WTC11 (cell line): ENCODE data around the gene RPL29. TPM values are rescaled to one million over a fixed set of nuclear protein-coding genes. Genes with fewer than 3 reads are reported as not detected.

Source experiments
- ATAC-seq: fragments of 200-7000 bp; cut with Tn5 transposase; 2 replicates; pipeline ENCODE4 v1.10.0; 2021; ENCODE audit warnings: mild to moderate bottlenecking, moderate library complexity
- CTCF ChIA-PET: fragments of 300-600 bp; sonication (Branson Sonifier 250); formaldehyde crosslinking; loops from one replicate; lab custom pipeline; 2021; ENCODE audit warnings: antibody characterized with exemption; lab: Charles Lee
- POLR2A ChIA-PET: fragments of 350-600 bp; sonication (Branson Sonifier 250); formaldehyde crosslinking; loops from one replicate; lab custom pipeline; 2021; ENCODE audit warnings: antibody characterized with exemption; lab: Charles Lee
- DNase-seq: peaks from one replicate; pipeline ENCODE4 v3.0.0; 2021; ENCODE audit warnings: low spot score
- H3K27ac Mint-ChIP-seq: 2 replicates; pipeline ENCODE4 v1.8.0; 2021; ENCODE audit warnings: mixed read lengths
- H3K27me3 Mint-ChIP-seq: 2 replicates; pipeline ENCODE4 v1.8.0; 2021; ENCODE audit warnings: low read depth, mild to moderate bottlenecking, moderate library complexity, mixed read lengths
- H3K36me3 Mint-ChIP-seq: 2 replicates; pipeline ENCODE4 v1.8.0; 2021; ENCODE audit warnings: mixed read lengths
- H3K4me1 Mint-ChIP-seq: 2 replicates; pipeline ENCODE4 v1.8.0; 2022; ENCODE audit warnings: mixed read lengths
- H3K4me3 Mint-ChIP-seq: 2 replicates; pipeline ENCODE4 v1.8.0; 2021; ENCODE audit warnings: mild to moderate bottlenecking, moderate library complexity, mixed read lengths
- H3K9me3 Mint-ChIP-seq: 2 replicates; pipeline ENCODE4 v1.8.0; 2021; ENCODE audit warnings: mixed read lengths
- AR ChIP-seq: fragments of 250-450 bp; sonication (Bioruptor Pico); IDR thresholded peaks from 2 replicates; pipeline ENCODE4 v1.9.0; 2021; ENCODE audit warnings: mild to moderate bottlenecking
- ARID4B ChIP-seq: sonication (generic); formaldehyde crosslinking; IDR thresholded peaks from 2 replicates; pipeline ENCODE4 v1.8.0; 2023; ENCODE audit warnings: missing genetic modification reagents, mild to moderate bottlenecking, borderline replicate concordance
- ATF3 ChIP-seq: sonication (generic); formaldehyde crosslinking; conservative IDR thresholded peaks from 2 replicates; pipeline ENCODE4 v1.8.1; 2022; ENCODE audit warnings: mild to moderate bottlenecking, missing genetic modification reagents
- CBFB ChIP-seq: sonication (generic); formaldehyde crosslinking; IDR thresholded peaks from 2 replicates; pipeline ENCODE4 v1.8.1; 2022; ENCODE audit warnings: mild to moderate bottlenecking, low read depth, missing genetic modification reagents
- GRHL2 ChIP-seq: fragments of 250-450 bp; sonication (Bioruptor Pico); IDR thresholded peaks from 2 replicates; pipeline ENCODE4 v1.8.0; 2022; ENCODE audit warnings: mild to moderate bottlenecking, moderate library complexity; ENCODE audit not compliant: insufficient replicate concordance, severe bottlenecking
- HMGA2 ChIP-seq: fragments of 250-450 bp; sonication (Bioruptor Pico); IDR thresholded peaks from 2 replicates; pipeline ENCODE4 v1.4.0; 2021; ENCODE audit warnings: mild to moderate bottlenecking, moderate library complexity
- JAZF1 ChIP-seq: fragments of 250-450 bp; sonication (Bioruptor Pico); IDR thresholded peaks from 2 replicates; pipeline ENCODE4 v1.9.0; 2021; ENCODE audit warnings: moderate library complexity, mild to moderate bottlenecking, inconsistent platforms
- MXD4 ChIP-seq: fragments of 250-450 bp; sonication (Bioruptor Pico); IDR thresholded peaks from 2 replicates; pipeline ENCODE4 v1.8.0; 2021; ENCODE audit warnings: mild to moderate bottlenecking, moderate library complexity, borderline replicate concordance
- NR1H2 ChIP-seq: sonication (generic); formaldehyde crosslinking; IDR thresholded peaks from 2 replicates; pipeline ENCODE4 v1.9.0; 2021; ENCODE audit warnings: mild to moderate bottlenecking, moderate library complexity, missing genetic modification reagents
- SMAD3 ChIP-seq: sonication (generic); formaldehyde crosslinking; IDR thresholded peaks from 2 replicates; pipeline ENCODE4 v1.8.0; 2022; ENCODE audit warnings: missing genetic modification reagents, mild to moderate bottlenecking, borderline replicate concordance
- SP1 ChIP-seq: sonication (generic); formaldehyde crosslinking; conservative IDR thresholded peaks from 2 replicates; pipeline ENCODE4 v1.8.1; 2022; ENCODE audit warnings: missing genetic modification reagents
- TEAD1 ChIP-seq: sonication (generic); formaldehyde crosslinking; IDR thresholded peaks from 2 replicates; pipeline ENCODE4 v1.8.0; 2022; ENCODE audit warnings: mild to moderate bottlenecking, missing genetic modification reagents
- ZNF263 ChIP-seq: sonication (generic); formaldehyde crosslinking; IDR thresholded peaks from 2 replicates; pipeline ENCODE4 v1.8.1; 2022; ENCODE audit warnings: low read depth, mild to moderate bottlenecking, moderate library complexity, missing genetic modification reagents
- ZNF396 ChIP-seq: fragments of 250-450 bp; sonication (Bioruptor Pico); IDR thresholded peaks from 2 replicates; pipeline ENCODE4 v1.8.0; 2021; ENCODE audit warnings: mild to moderate bottlenecking, moderate library complexity, borderline replicate concordance
- ZNF416 ChIP-seq: fragments of 250-450 bp; sonication (Bioruptor Pico); IDR thresholded peaks from 2 replicates; pipeline ENCODE4 v1.9.0; 2021; ENCODE audit warnings: mild to moderate bottlenecking, inconsistent platforms
- ZNF423 ChIP-seq: fragments of 250-450 bp; sonication (Bioruptor Pico); IDR thresholded peaks from 2 replicates; pipeline ENCODE4 v2.1.2; 2022; ENCODE audit warnings: mild to moderate bottlenecking, moderate library complexity
- ZNF671 ChIP-seq: fragments of 250-450 bp; sonication (Bioruptor Pico); IDR thresholded peaks from 2 replicates; pipeline ENCODE4 v1.8.0; 2021; ENCODE audit warnings: mild to moderate bottlenecking
- total RNA-seq: library from RNA; stranded (reverse); gene quantifications from 3 replicates; pipeline ENCODE4 v1.2.3, GENCODE V29; 2021
- TF ChIP-seq, protein P1 (sequence below): sonication (generic); formaldehyde crosslinking; IDR thresholded peaks from 2 replicates; pipeline ENCODE4 v1.8.0; 2022; ENCODE audit warnings: mild to moderate bottlenecking, missing genetic modification reagents
- TF ChIP-seq, protein P2 (sequence below): fragments of 250-450 bp; sonication (Bioruptor Pico); IDR thresholded peaks from 2 replicates; pipeline ENCODE4 v1.8.0; 2021; ENCODE audit warnings: mild to moderate bottlenecking

RPL29 gene
- total RNA-seq, 1 experiment from 2014 or later = 1,343 TPM

DNA sequence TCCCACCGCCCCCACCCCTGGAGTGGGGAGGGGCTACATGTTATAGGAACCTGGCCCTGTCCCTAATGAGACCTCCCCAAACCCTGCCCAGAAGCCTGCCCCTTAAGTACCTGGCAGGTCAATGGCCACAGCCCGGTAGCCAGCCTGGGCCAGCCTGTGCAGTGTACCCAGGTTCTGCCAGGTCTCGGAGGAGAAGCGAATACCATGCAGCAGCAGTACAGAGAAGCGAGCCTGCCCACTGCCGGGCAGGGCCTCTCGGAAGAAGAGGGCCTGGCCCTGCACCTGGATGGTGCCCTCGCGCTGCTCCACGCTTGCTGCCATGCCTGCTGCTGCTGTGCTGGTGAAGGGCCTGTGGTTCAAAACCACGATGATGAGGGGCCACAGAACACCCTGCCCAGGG lies 24.3 kb downstream of the RPL29 start:
- ChIA-PET CTCF (interaction anchor here (1.7 to 6.3 kb wide), 2 partner anchors 29 to 82 kb away, joined by 5 to 43 read pairs; partner anchors contain the start of genes PARP3 and RRP9), POLR2A (no interaction called here)
- no peak overlapping the region for H3K4me3 Mint-ChIP-seq
- no peak for ATAC-seq
- no peaks in the 10 kb centered on the region for H3K9me3 Mint-ChIP-seq
- no peak for DNase-seq
- peaks cover 29% of the 10 kb centered on the region for H3K27me3 Mint-ChIP-seq
- no peak overlapping the region for H3K27ac Mint-ChIP-seq
- H3K36me3 Mint-ChIP-seq = no peaks in the 10 kb centered on the region
- peaks cover 42% of the 10 kb centered on the region for H3K4me1 Mint-ChIP-seq
- TF ChIP-seq ATF3 (no peak), MXD4 (CRISPR knock-in tag) (no peak), ZNF423 (CRISPR knock-in tag) (no peak), HMGA2 (CRISPR knock-in tag) (no peak), NR1H2 (CRISPR knock-in tag) (no peak), JAZF1 (CRISPR knock-in tag) (no peak), ZNF396 (no peak), ARID4B (CRISPR knock-in tag) (no peak), GRHL2 (CRISPR knock-in tag) (no peak), SP1 (CRISPR knock-in tag) (no peak), ZNF263 (CRISPR knock-in tag) (no peak), AR (CRISPR knock-in tag) (no peak), SMAD3 (CRISPR knock-in tag) (no peak), CBFB (CRISPR knock-in tag) (no peak), ZNF671 (CRISPR knock-in tag) (no peak), ZNF416 (CRISPR knock-in tag) (no peak), TEAD1 (CRISPR knock-in tag) (no peak)
- TF ChIP-seq, protein P1, sequence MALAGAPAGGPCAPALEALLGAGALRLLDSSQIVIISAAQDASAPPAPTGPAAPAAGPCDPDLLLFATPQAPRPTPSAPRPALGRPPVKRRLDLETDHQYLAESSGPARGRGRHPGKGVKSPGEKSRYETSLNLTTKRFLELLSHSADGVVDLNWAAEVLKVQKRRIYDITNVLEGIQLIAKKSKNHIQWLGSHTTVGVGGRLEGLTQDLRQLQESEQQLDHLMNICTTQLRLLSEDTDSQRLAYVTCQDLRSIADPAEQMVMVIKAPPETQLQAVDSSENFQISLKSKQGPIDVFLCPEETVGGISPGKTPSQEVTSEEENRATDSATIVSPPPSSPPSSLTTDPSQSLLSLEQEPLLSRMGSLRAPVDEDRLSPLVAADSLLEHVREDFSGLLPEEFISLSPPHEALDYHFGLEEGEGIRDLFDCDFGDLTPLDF (CRISPR knock-in tag) = no peak
- TF ChIP-seq, protein P2, sequence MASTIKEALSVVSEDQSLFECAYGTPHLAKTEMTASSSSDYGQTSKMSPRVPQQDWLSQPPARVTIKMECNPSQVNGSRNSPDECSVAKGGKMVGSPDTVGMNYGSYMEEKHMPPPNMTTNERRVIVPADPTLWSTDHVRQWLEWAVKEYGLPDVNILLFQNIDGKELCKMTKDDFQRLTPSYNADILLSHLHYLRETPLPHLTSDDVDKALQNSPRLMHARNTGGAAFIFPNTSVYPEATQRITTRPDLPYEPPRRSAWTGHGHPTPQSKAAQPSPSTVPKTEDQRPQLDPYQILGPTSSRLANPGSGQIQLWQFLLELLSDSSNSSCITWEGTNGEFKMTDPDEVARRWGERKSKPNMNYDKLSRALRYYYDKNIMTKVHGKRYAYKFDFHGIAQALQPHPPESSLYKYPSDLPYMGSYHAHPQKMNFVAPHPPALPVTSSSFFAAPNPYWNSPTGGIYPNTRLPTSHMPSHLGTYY (CRISPR knock-in tag) = no peak
